H1 (cell line): ENCODE measurements around the gene HIP1. TPM values are rescaled to one million over a fixed set of nuclear protein-coding genes. Genes with fewer than 3 reads are reported as not detected.

Experiments used
- CTCF ChIA-PET: fragments of 300-600 bp; sonication (Branson Sonifier 250); formaldehyde crosslinking; loops from one replicate; lab custom pipeline; 2021; ENCODE audit not compliant: partially characterized antibody; lab: Charles Lee
- POLR2A ChIA-PET: fragments of 300-600 bp; sonication (Branson Sonifier 250); formaldehyde crosslinking; loops from one replicate; lab custom pipeline; 2021; ENCODE audit warnings: inconsistent platforms; ENCODE audit not compliant: partially characterized antibody; lab: Charles Lee
- DNase-seq, 2 experiments: peaks; one replicate each; pipeline versions ENCODE4 v3.0.0 to v3.0.0-alpha.2; 2010 to 2022; ENCODE audit warnings: low spot score in 2 of 2, low read depth in 1 of 2, mixed read lengths in 1 of 2
- FAIRE-seq: peaks from 2 replicates; lab custom pipeline; 2011; peaks lifted over from hg19 to GRCh38; lab: Jason Lieb, UNC
- H2AFZ ChIP-seq: 2 replicates; pipeline ENCODE4 v1.8.1; 2012; ENCODE audit warnings: low read length, inconsistent platforms
- H2AK5ac ChIP-seq: 2 replicates; pipeline ENCODE4 v1.6.1; 2013; ENCODE audit warnings: low read depth, low read length
- H2BK120ac ChIP-seq: replicated peaks from 2 replicates; pipeline ENCODE3; 2013; ENCODE audit warnings: low read depth, low read length, inconsistent platforms
- H2BK12ac ChIP-seq: 2 replicates; pipeline ENCODE4 v1.6.1; 2013; ENCODE audit warnings: low read depth, low read length
- H2BK15ac ChIP-seq: 2 replicates; pipeline ENCODE4 v1.6.1; 2013; ENCODE audit warnings: low read length
- H2BK20ac ChIP-seq: 2 replicates; pipeline ENCODE4 v1.6.1; 2013; ENCODE audit warnings: low read length
- H2BK5ac ChIP-seq: 2 replicates; pipeline ENCODE4 v1.6.1; 2013; ENCODE audit warnings: low read depth, low read length
- H3K14ac ChIP-seq: 2 replicates; pipeline ENCODE4 v1.6.1; 2013; ENCODE audit warnings: inconsistent platforms; ENCODE audit not compliant: insufficient read length
- H3K18ac ChIP-seq: 2 replicates; pipeline ENCODE4 v1.6.1; 2013; ENCODE audit warnings: low read length; ENCODE audit errors: extremely low read depth
- H3K23ac ChIP-seq: 2 replicates; pipeline ENCODE4 v1.6.1; 2013; ENCODE audit warnings: inconsistent platforms; ENCODE audit not compliant: insufficient read length
- H3K23me2 ChIP-seq: 2 replicates; pipeline ENCODE4 v1.6.1; 2013; ENCODE audit warnings: low read depth, low read length
- H3K27ac ChIP-seq: 2 replicates; pipeline ENCODE4 v1.6.1; 2011; ENCODE audit warnings: low read depth, low read length, inconsistent platforms
- H3K27me3 ChIP-seq, 4 experiments: replicated peaks in 1 of 4; 1 replicate in 1 of 4; 2 replicates in 3 of 4; pipeline versions ENCODE4 v1.6.1 to v1.8.1; 2011 to 2013; ENCODE audit warnings: low read length in 3 of 4, mild to moderate bottlenecking in 3 of 4, inconsistent platforms in 2 of 4, mixed read lengths in 2 of 4, moderate library complexity in 1 of 4; ENCODE audit not compliant: control insufficient read depth in 3 of 4, insufficient read depth in 3 of 4; ENCODE audit errors: extremely low read depth in 1 of 4
- H3K36me3 ChIP-seq, 4 experiments: 2 replicates each; pipeline versions ENCODE4 v1.6.1 to v1.8.1; 2011 to 2013; ENCODE audit warnings: mild to moderate bottlenecking in 4 of 4, low read length in 3 of 4, moderate library complexity in 2 of 4, control low read depth in 1 of 4, inconsistent platforms in 1 of 4; ENCODE audit not compliant: insufficient read depth in 4 of 4, control insufficient read depth in 2 of 4
- H3K4ac ChIP-seq: replicated peaks from 2 replicates; pipeline ENCODE3; 2013; ENCODE audit warnings: low read length, low read depth, mixed read lengths, inconsistent platforms; ENCODE audit not compliant: insufficient read length
- H3K4me1 ChIP-seq, 4 experiments: replicated peaks in 1 of 4; 1 replicate in 1 of 4; 2 replicates in 3 of 4; pipeline versions ENCODE4 v1.6.1 to v1.8.1; 2011 to 2013; ENCODE audit warnings: low read length in 3 of 4, inconsistent platforms in 2 of 4, mixed read lengths in 1 of 4; ENCODE audit not compliant: insufficient read depth in 4 of 4, control insufficient read depth in 3 of 4
- H3K4me2 ChIP-seq, 2 experiments: 2 replicates each; pipeline versions ENCODE4 v1.6.1 to v1.8.1; 2011 to 2013; ENCODE audit warnings: low read depth in 2 of 2, low read length in 2 of 2, control low read depth in 1 of 2, inconsistent platforms in 1 of 2, mild to moderate bottlenecking in 1 of 2; ENCODE audit not compliant: insufficient read depth in 1 of 2
- H3K4me3 ChIP-seq, 4 experiments: fragments of 200-600, 300-600 bp in 1 of 4; sonication (generic), shearing (Covaris generic), sonication (Bioruptor Twin) in 1 of 4; 2 replicates each; pipeline versions ENCODE4 v1.5.1 to v1.8.1; 2011 to 2016; ENCODE audit warnings: low read length in 4 of 4, low read depth in 3 of 4, control low read depth in 2 of 4, inconsistent platforms in 2 of 4, mild to moderate bottlenecking in 2 of 4, mixed read lengths in 1 of 4, moderate library complexity in 1 of 4; ENCODE audit not compliant: insufficient read depth in 2 of 4; ENCODE audit errors: extremely low read depth in 1 of 4
- H3K56ac ChIP-seq: replicated peaks from 2 replicates; pipeline ENCODE3; 2013; ENCODE audit warnings: low read depth, mild to moderate bottlenecking, mixed read lengths, low read length, inconsistent platforms; ENCODE audit not compliant: insufficient read length
- H3K79me1 ChIP-seq: 2 replicates; pipeline ENCODE4 v1.6.1; 2013; ENCODE audit warnings: low read depth, low read length, control low read depth
- H3K79me2 ChIP-seq, 2 experiments: 2 replicates each; pipeline versions ENCODE4 v1.6.1 to v1.8.1; 2012 to 2013; ENCODE audit warnings: low read length in 2 of 2, mild to moderate bottlenecking in 2 of 2, inconsistent platforms in 1 of 2; ENCODE audit not compliant: insufficient read depth in 2 of 2, control insufficient read depth in 1 of 2
- H3K9ac ChIP-seq, 4 experiments: replicated peaks in 1 of 4; 1 replicate in 1 of 4; 2 replicates in 3 of 4; pipeline versions ENCODE4 v1.6.1 to v1.8.1; 2011 to 2013; ENCODE audit warnings: low read depth in 3 of 4, low read length in 3 of 4, control low read depth in 2 of 4, mild to moderate bottlenecking in 2 of 4, moderate library complexity in 2 of 4, inconsistent platforms in 1 of 4; ENCODE audit errors: extremely low read depth in 1 of 4
- H3K9me3 ChIP-seq, 2 experiments: 2 replicates each; pipeline versions ENCODE4 v1.6.1 to v1.8.1; 2012 to 2013; ENCODE audit warnings: mild to moderate bottlenecking in 2 of 2, moderate library complexity in 2 of 2, control low read depth in 1 of 2, inconsistent platforms in 1 of 2, low read depth in 1 of 2, low read length in 1 of 2, mixed read lengths in 1 of 2; ENCODE audit not compliant: insufficient read depth in 2 of 2
- H4K20me1 ChIP-seq, 2 experiments: replicated peaks in 1 of 2; 2 replicates each; pipeline versions ENCODE3 to v1.8.1; 2011 to 2013; ENCODE audit warnings: inconsistent platforms in 2 of 2, low read length in 2 of 2, mild to moderate bottlenecking in 1 of 2; ENCODE audit not compliant: insufficient read depth in 2 of 2, control insufficient read depth in 1 of 2
- H4K5ac ChIP-seq: 2 replicates; pipeline ENCODE4 v1.6.1; 2013; ENCODE audit warnings: low read length, low read depth, mixed read lengths, inconsistent platforms; ENCODE audit not compliant: insufficient read length
- H4K8ac ChIP-seq: 2 replicates; pipeline ENCODE4 v1.8.0; 2013; ENCODE audit warnings: mild to moderate bottlenecking, moderate library complexity, low read length, inconsistent platforms; ENCODE audit not compliant: insufficient read depth; ENCODE audit errors: extremely low read depth
- H4K91ac ChIP-seq: replicated peaks from 2 replicates; pipeline ENCODE3; 2013; ENCODE audit warnings: low read length, mixed read lengths, inconsistent platforms; ENCODE audit not compliant: insufficient read length
- CHD2 ChIP-seq: IDR thresholded peaks from 2 replicates; pipeline ENCODE4 v1.6.1; 2012; ENCODE audit warnings: low read length, improper control_type of control experiment
- GTF2F1 ChIP-seq: IDR thresholded peaks from 2 replicates; pipeline ENCODE4 v1.6.1; 2012; ENCODE audit warnings: low read depth, low read length, improper control_type of control experiment, borderline replicate concordance
- PHF8 ChIP-seq: fragments of 200-600 bp; sonication (generic); conservative IDR thresholded peaks from 2 replicates; pipeline ENCODE4 v1.7.1; 2012; ENCODE audit warnings: low read depth, mild to moderate bottlenecking, inconsistent platforms, low read length, moderate library complexity
- RXRA ChIP-seq: IDR thresholded peaks from 2 replicates; pipeline ENCODE4 v1.6.1; 2011; ENCODE audit warnings: low read depth, mild to moderate bottlenecking, low read length, moderate library complexity; ENCODE audit not compliant: insufficient read depth
- SIRT6 ChIP-seq: IDR thresholded peaks from one replicate; pipeline ENCODE4 v1.7.1; 2012; ENCODE audit warnings: low read length, inconsistent platforms
- SIX5 ChIP-seq: IDR thresholded peaks from 2 replicates; pipeline ENCODE4 v1.6.1; 2011; ENCODE audit warnings: mild to moderate bottlenecking, low read depth, low read length
- SP1 ChIP-seq: IDR thresholded peaks from 2 replicates; pipeline ENCODE4 v1.6.1; 2011; ENCODE audit warnings: low read depth, low read length
- ZNF274 ChIP-seq: IDR thresholded peaks from 2 replicates; pipeline ENCODE4 v1.7.0; 2012; ENCODE audit warnings: low read length, borderline replicate concordance; ENCODE audit errors: extremely low read depth
- WGBS, 2 experiments: shearing (Covaris generic) in 1 of 2; methylation state at CpG; one replicate each; pipeline versions ENCODE4 v1.1.6 to v1.1.7; 2013 to 2015; ENCODE audit warnings: low lambda C conversion rate in 2 of 2, mixed read lengths in 2 of 2, inconsistent platforms in 1 of 2, low coverage in 1 of 2, missing lambda C conversion rate in 1 of 2; ENCODE audit not compliant: insufficient replicate concordance in 2 of 2, insufficient coverage in 1 of 2, insufficient read length in 1 of 2; ENCODE audit errors: extremely low coverage in 1 of 2, missing lambda C conversion rate in 1 of 2; 5-methylcytosine and 5-hydroxymethylcytosine counted together
- polyA plus RNA-seq, 7 experiments: library from polyadenylated mRNA; depleted of rRNA in 3 of 7; stranded (reverse) in 5 of 7; unstranded in 2 of 7; fragments of >200 nt in 5 of 7; fragments of 200-250 nt in 2 of 7; gene quantifications; 1 replicate in 5 of 7; 2 replicates in 1 of 7; 4 replicates in 1 of 7; pipeline versions ENCODE4 v1.2.1 to v1.2.3, GENCODE V29; 2011 to 2013; ENCODE audit warnings: missing spikeins in 2 of 7, mixed read lengths in 2 of 7
- total RNA-seq: library from RNA; stranded (reverse); fragmentation: NEBNext Ultra II Directional; extraction: Animal tissue kit (Norgen Biotek cat#: 25700); gene quantifications from 2 replicates; pipeline ENCODE4 v1.2.1, GENCODE V29; 2021
- TF ChIP-seq, protein P1 (sequence below): IDR thresholded peaks from 2 replicates; pipeline ENCODE4 v1.6.1; 2012; ENCODE audit warnings: low read length, inconsistent platforms

HIP1 gene
- total and polyA plus RNA-seq, 2 of the 8 experiments (the other 6 are each of a cell fraction or from before 2014, with no cell fraction given) = 51.8 to 108 TPM

DNA sequence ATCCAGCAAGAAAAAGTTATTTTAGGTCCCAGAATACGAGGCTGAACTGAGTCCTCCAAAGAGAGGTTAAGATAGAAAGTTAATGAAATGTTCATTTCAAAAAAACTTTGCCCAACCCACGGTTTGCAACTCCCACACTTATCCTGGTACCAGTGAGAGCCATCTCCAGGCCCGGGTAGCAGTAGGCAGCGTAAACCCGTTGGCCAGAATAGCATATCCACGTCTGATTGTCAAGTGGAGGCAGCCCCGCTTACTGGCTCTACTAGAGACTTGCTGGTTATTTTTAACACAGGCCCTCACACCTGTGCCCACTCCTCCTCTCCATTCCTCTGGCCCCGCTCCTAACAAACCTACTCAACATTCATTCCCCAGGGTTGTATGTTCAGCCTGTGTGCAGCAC is 109.7 kb downstream of the HIP1 start:
- Histone ChIP-seq H4K8ac (no peak overlapping the region), H3K18ac (no peak overlapping the region), H3K4me3 (no peak overlapping the region), H3K9me3 (no peaks in the 10 kb centered on the region), H4K5ac (no peak overlapping the region), H3K14ac (no peak overlapping the region), H3K79me2 (peaks cover 27 to 83% of the 10 kb centered on the region in 2 experiments), H2BK12ac (no peak overlapping the region), H2BK15ac (no peak overlapping the region), H2AFZ (no peak overlapping the region), H3K79me1 (peaks cover 20% of the 10 kb centered on the region), H3K36me3 (peaks cover 0 to 32% (median 11%) of the 10 kb centered on the region in 4 experiments; a peak in 4 of 8 replicates), H3K4ac (no peak overlapping the region), H2AK5ac (no peak overlapping the region), H4K91ac (no peak overlapping the region), H3K27me3 (no peaks in the 10 kb centered on the region), H3K4me2 (no peak overlapping the region), H2BK5ac (no peak overlapping the region), H4K20me1 (peaks cover 8 to 15% of the 10 kb centered on the region in 2 experiments), H3K4me1 (peaks cover 0 to 7% (median 3%) of the 10 kb centered on the region in 4 experiments; a peak in 3 of 7 replicates), H3K23ac (no peak overlapping the region), H2BK20ac (no peak overlapping the region), H3K9ac (no peak overlapping the region), H3K27ac (no peak overlapping the region), H2BK120ac (no peak overlapping the region), H3K23me2 (no peaks in the 10 kb centered on the region), H3K56ac (no peak overlapping the region)
- TF ChIP-seq PHF8 = no peak
- TF ChIP-seq SIX5 = no peak
- TF ChIP-seq SIRT6 = no peak
- no peak for TF ChIP-seq ZNF274
- no peak for TF ChIP-seq RXRA
- TF ChIP-seq, protein P1, sequence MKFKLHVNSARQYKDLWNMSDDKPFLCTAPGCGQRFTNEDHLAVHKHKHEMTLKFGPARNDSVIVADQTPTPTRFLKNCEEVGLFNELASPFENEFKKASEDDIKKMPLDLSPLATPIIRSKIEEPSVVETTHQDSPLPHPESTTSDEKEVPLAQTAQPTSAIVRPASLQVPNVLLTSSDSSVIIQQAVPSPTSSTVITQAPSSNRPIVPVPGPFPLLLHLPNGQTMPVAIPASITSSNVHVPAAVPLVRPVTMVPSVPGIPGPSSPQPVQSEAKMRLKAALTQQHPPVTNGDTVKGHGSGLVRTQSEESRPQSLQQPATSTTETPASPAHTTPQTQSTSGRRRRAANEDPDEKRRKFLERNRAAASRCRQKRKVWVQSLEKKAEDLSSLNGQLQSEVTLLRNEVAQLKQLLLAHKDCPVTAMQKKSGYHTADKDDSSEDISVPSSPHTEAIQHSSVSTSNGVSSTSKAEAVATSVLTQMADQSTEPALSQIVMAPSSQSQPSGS = no peak
- no peak for TF ChIP-seq CHD2
- no peak for TF ChIP-seq SP1
- no peak for TF ChIP-seq GTF2F1
- WGBS, 2 experiments = 96% methylated on average over 8 of the region's 8 CpGs; no CpG with 5 or more reads in 1 of the 2 experiments
- FAIRE-seq (no peak), DNase-seq (no peak)
- POLR2A ChIA-PET = interaction anchor here (1.3 to 1.6 kb wide), 2 partner anchors 10 to 110 kb away, joined by 3 to 5 read pairs; no protein-coding TSS in a partner anchor
- CTCF ChIA-PET = interaction anchor here (1.8 kb wide), 1 partner anchor 133 kb away, joined by 9 read pairs; no protein-coding TSS in a partner anchor
